Stomach (tissue), 9 donors: ENCODE results near the gene RTN4RL1. TPM values are rescaled to one million over a fixed set of nuclear protein-coding genes. Genes with fewer than 3 reads are reported as not detected.
A peak's percentile ranks its signal among the peaks of the same experiment; 100 is the strongest.

Experiments
- DNase-seq, 2 donors: peaks; one replicate each; pipeline versions ENCODE4 v3.0.0 to v3.0.0-alpha.2; 2013 to 2019
- H3K27ac ChIP-seq, 5 donors: fragments of 200-600 bp in 4 of 5; sonication (generic) in 4 of 5; one replicate each; pipeline ENCODE4 v1.5.1; 2013 to 2019; ENCODE audit warnings: mild to moderate bottlenecking in 1 of 5, moderate library complexity in 1 of 5
- H3K27me3 ChIP-seq, 3 donors: fragments of 200-600 bp; sonication (generic); one replicate each; pipeline ENCODE4 v1.5.1; 2017 to 2019; ENCODE audit warnings: mixed run types in 1 of 3
- H3K36me3 ChIP-seq, 4 donors: fragments of 200-600 bp; sonication (generic); 1 replicate in 3 of 4; 2 replicates in 1 of 4; pipeline ENCODE4 v1.5.1; 2016 to 2019
- H3K4me1 ChIP-seq, 4 donors: fragments of 200-600 bp; sonication (generic); one replicate each; pipeline ENCODE4 v1.5.1; 2016 to 2019
- H3K4me3 ChIP-seq, 4 donors: fragments of 200-600 bp; sonication (generic) in 3 of 4; one replicate each; pipeline ENCODE4 v1.5.1; 2016 to 2019; ENCODE audit warnings: mild to moderate bottlenecking in 1 of 4
- H3K9me3 ChIP-seq, 4 donors: fragments of 200-600 bp; sonication (generic); one replicate each; pipeline ENCODE4 v1.5.1; 2016 to 2019
- CTCF ChIP-seq, 7 experiments: fragments of 450-650 bp in 4 of 7; fragments of 200-600 bp in 3 of 7; sonication (generic) in 3 of 7; IDR thresholded peaks; one replicate each; pipeline ENCODE4 v1.5.1; 2016 to 2019; ENCODE audit warnings: antibody characterized with exemption in 7 of 7, control low read depth in 2 of 7, mild to moderate bottlenecking in 1 of 7
- EP300 ChIP-seq: sonication (generic); formaldehyde crosslinking; IDR thresholded peaks from one replicate; pipeline ENCODE4 v1.6.1; 2017; ENCODE audit warnings: antibody characterized with exemption
- POLR2A ChIP-seq, 4 donors: fragments of 450-650 bp; IDR thresholded peaks; one replicate each; pipeline ENCODE4 v1.6.1; 2016; ENCODE audit warnings: antibody characterized with exemption in 4 of 4, control low read depth in 2 of 4, mild to moderate bottlenecking in 1 of 4, moderate library complexity in 1 of 4
- POLR2AphosphoS5 ChIP-seq, 3 donors: sonication (generic); formaldehyde crosslinking; IDR thresholded peaks; one replicate each; pipeline ENCODE4 v1.6.1; 2016; ENCODE audit warnings: antibody characterized with exemption in 3 of 3
- WGBS, 5 donors: extraction: QIAGEN DNeasy Blood & Tissue Kit in 3 of 5; methylation state at CpG; one replicate each; pipeline versions ENCODE4 v1.1.5 to v1.1.7; 2013 to 2018; 5-methylcytosine and 5-hydroxymethylcytosine counted together
- intact Hi-C: fragments of 100-400 bp; cut with DNase I; formaldehyde crosslinking; loops from one replicate; pipeline ENCODE4 v1.15.1; 2023; ENCODE audit warnings: low total_unique reads
- polyA plus RNA-seq, 3 donors: library from polyadenylated mRNA; stranded (reverse); fragments of 200-250 nt; gene quantifications; one replicate each; pipeline ENCODE4 v1.2.3, GENCODE V29; 2013
- total RNA-seq, 5 donors: library from RNA; depleted of rRNA; stranded (reverse); fragments of >200 nt; gene quantifications; one replicate each; pipeline versions ENCODE4 v1.1.0 to v1.2.3, GENCODE V29; 2014 to 2016
- donor health status: healthy with polysubstance abuse.
- donor health status: Bipolar disorder and iron deficiency.
- donor health status: healthy.

RTN4RL1 gene
- total and polyA plus RNA-seq, 8 donors = 0.50 to 0.92 (median 0.72) TPM; not detected in 4

- 42 to 61% (median 52%) methylated on average over 14 of the region's 14 CpGs for WGBS, 5 donors
- Histone ChIP-seq H3K27ac (no peak overlapping the region), H3K9me3 (no peaks in the 10 kb centered on the region), H3K36me3 (no peaks in the 10 kb centered on the region), H3K4me3 (no peak overlapping the region), H3K4me1 (no peaks in the 10 kb centered on the region), H3K27me3 (peaks cover 0 to 64% (median 20%) of the 10 kb centered on the region in 3 donors)
- no peak for DNase-seq
- TF ChIP-seq EP300 = no peak
- TF ChIP-seq CTCF (IDR thresholded peaks at IDR 0.05) = no peak
- no peak for TF ChIP-seq POLR2A (IDR thresholded peaks at IDR 0.05)
- TF ChIP-seq POLR2AphosphoS5 (IDR thresholded peaks at IDR 0.05) = no peak
- intact Hi-C loops = no loop called here
Measured at GRCh38 chr17:1916316-1916715, 108.8 kb downstream of the RTN4RL1 start.

DNA sequence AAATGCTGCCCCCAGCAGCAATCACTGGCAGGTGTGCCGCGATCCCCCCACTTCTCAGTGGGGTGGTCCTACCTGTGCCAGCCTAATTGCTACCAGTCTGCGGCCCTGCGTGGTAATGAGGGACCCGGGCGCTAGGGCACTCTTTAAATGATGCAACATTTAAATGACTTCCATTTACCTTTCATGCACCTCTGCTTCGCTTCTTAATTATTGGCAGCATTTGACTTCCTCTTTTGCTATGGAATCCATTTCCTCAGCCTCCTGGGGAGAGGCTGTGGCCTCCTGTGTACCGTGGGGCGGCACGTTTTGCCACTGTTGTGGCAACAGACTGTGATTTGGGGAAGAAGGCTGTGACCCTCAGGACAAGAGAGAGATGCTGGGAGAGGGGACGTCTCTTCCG is 109.2 kb downstream of the RTN4RL1 start:
- H3K27me3 ChIP-seq = peaks cover 0 to 68% (median 20%) of the 10 kb centered on the region in 3 donors
- no peaks in the 10 kb centered on the region for H3K36me3 ChIP-seq
- no peak for TF ChIP-seq POLR2A (IDR thresholded peaks at IDR 0.05)
- no peak for TF ChIP-seq EP300
- TF ChIP-seq CTCF (IDR thresholded peaks at IDR 0.05) = no peak
- no peaks in the 10 kb centered on the region for H3K9me3 ChIP-seq
- no peak overlapping the region for H3K27ac ChIP-seq
- no peak for DNase-seq
- H3K4me1 ChIP-seq = no peaks in the 10 kb centered on the region
- intact Hi-C loops = no loop called here
- WGBS, 5 donors = 69 to 76% (median 73%) methylated on average over 12 of the region's 12 CpGs
- H3K4me3 ChIP-seq = no peak overlapping the region

DNA sequence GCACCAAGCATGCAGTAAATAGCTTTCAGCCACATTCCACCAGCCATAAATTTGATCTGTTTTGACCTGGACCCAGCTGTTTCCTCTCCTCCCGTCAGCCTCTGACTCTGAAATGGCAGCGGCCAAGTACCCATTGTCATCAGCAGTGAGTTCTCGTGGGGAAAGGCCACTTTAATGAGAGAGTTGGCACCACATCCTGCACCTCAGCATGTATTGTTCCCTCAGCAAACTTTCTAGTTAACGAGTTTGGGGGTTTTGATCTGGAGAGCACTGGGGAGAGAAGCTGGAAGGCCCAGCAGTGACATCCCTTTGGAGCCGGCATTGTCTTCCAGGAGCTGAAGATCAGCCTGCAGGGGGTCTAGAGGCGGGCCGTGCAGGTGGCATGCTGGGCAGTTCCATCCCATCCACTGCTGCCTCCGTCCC is 110.5 kb downstream of the RTN4RL1 start:
- no peaks in the 10 kb centered on the region for H3K9me3 ChIP-seq
- intact Hi-C loops = no loop called here
- peaks cover 0 to 80% (median 27%) of the 10 kb centered on the region in 3 donors for H3K27me3 ChIP-seq
- WGBS, 5 donors = 51 to 66% (median 64%) methylated on average over 8 of the region's 8 CpGs
- H3K4me1 ChIP-seq = no peaks in the 10 kb centered on the region
- DNase-seq = peak in 1 of 2 donors; percentile 42
- no peak overlapping the region for H3K4me3 ChIP-seq
- H3K36me3 ChIP-seq = no peaks in the 10 kb centered on the region
- TF ChIP-seq POLR2AphosphoS5 (IDR thresholded peaks at IDR 0.05) (no peak), POLR2A (IDR thresholded peaks at IDR 0.05) (no peak), EP300 (no peak), CTCF (IDR thresholded peaks at IDR 0.05) (no peak)
- H3K27ac ChIP-seq = no peak overlapping the region

DNA sequence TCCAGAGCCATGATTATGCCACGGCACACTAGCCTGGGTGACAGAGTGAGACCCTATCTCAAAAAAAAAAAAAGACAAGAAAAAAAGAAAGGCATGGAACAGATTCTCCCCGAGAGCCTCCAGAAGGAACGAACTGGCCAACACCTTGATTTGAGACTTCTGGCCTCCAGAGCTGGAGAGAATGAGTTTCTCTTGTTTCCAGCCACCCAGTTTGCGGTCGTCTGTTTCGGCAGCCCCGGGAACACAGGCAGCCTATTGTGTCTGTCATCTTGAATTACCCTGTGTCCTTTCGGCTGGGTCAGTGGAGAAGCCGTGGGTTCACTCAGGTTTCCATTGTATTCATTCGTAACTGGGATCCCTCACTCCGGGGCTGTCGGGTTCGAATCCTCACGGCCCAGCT is 111.4 kb downstream of the RTN4RL1 start:
- intact Hi-C loops = no loop called here
- Histone ChIP-seq H3K4me3 (no peak overlapping the region), H3K27ac (no peak overlapping the region), H3K9me3 (no peaks in the 10 kb centered on the region), H3K27me3 (peaks cover 0 to 90% (median 29%) of the 10 kb centered on the region in 3 donors), H3K4me1 (peaks cover under 1 to 4% (median 2%) of the 10 kb centered on the region in 4 donors), H3K36me3 (no peaks in the 10 kb centered on the region)
- TF ChIP-seq POLR2A (IDR thresholded peaks at IDR 0.05) (no peak), POLR2AphosphoS5 (IDR thresholded peaks at IDR 0.05) (no peak), EP300 (no peak), CTCF (IDR thresholded peaks at IDR 0.05) (no peak)
- WGBS, 5 donors = 83 to 89% (median 88%) methylated on average over 14 of the region's 14 CpGs
- no peak for DNase-seq
